HuH-7 (cell line): ENCODE measurements around the gene TPM4.
"Not testable (repeated sequence)": the region's sequence is repeated elsewhere in the genome, so short reads cannot be mapped to it uniquely, and the experiment has no call there.

Experiments
- DNase-seq: peaks from one replicate; pipeline ENCODE4 v3.0.0; 2011; ENCODE audit warnings: low spot score

TPM4 gene

GRCh38 chr19:16076154-16076957 is at the start of gene TPM4:
TPM4 (plus strand) TSS chr19:16076495; CDS start chr19:16076566, 71 bp downstream.
- DNase-seq: peak; percentile 78

- DNase-seq: no peak
Observed at GRCh38 chr19:16026756-16027155, 49.5 kb upstream of the TPM4 start.

GRCh38 chr19:16027528-16027927 is 48.8 kb upstream of the TPM4 start:
- no peak for DNase-seq

- not testable (repeated sequence) for DNase-seq
Observed at GRCh38 chr19:16030155-16030554, 46.1 kb upstream of the TPM4 start.

GRCh38 chr19:16030964-16031871 is 45.1 kb upstream of the TPM4 start:
- DNase-seq: no peak

GRCh38 chr19:16031872-16032200 is 44.5 kb upstream of the TPM4 start:
- DNase-seq: no peak

GRCh38 chr19:16032509-16033135 is 43.7 kb upstream of the TPM4 start:
- no peak for DNase-seq

GRCh38 chr19:16033136-16033530 is 43.2 kb upstream of the TPM4 start:
- no peak for DNase-seq

GRCh38 chr19:16033721-16034120 is 42.6 kb upstream of the TPM4 start:
- DNase-seq: no peak

GRCh38 chr19:16034180-16034579 is 42.1 kb upstream of the TPM4 start:
- DNase-seq: no peak

- DNase-seq: no peak
Observed at GRCh38 chr19:16034958-16035560, 41.2 kb upstream of the TPM4 start.

- no peak for DNase-seq
Observed at GRCh38 chr19:16035601-16036297, 40.5 kb upstream of the TPM4 start.

- DNase-seq: no peak
Observed at GRCh38 chr19:16036397-16036925, 39.8 kb upstream of the TPM4 start.

- DNase-seq: no peak
Observed at GRCh38 chr19:16036941-16037340, 39.4 kb upstream of the TPM4 start.

- DNase-seq: no peak
Observed at GRCh38 chr19:16037424-16038195, 38.7 kb upstream of the TPM4 start.

GRCh38 chr19:16038196-16038695 is 38.0 kb upstream of the TPM4 start:
- no peak for DNase-seq

- no peak for DNase-seq
Observed at GRCh38 chr19:16039081-16039480, 37.2 kb upstream of the TPM4 start.

- no peak for DNase-seq
Observed at GRCh38 chr19:16039545-16039944, 36.8 kb upstream of the TPM4 start.

GRCh38 chr19:16040642-16041041 is 35.7 kb upstream of the TPM4 start:
- DNase-seq: no peak

GRCh38 chr19:16041299-16041990 is 34.9 kb upstream of the TPM4 start:
- peak; percentile 87 for DNase-seq
